Measurements from ENCODE around the gene MTHFD1L.
"Not testable (repeated sequence)": the region's sequence is repeated elsewhere in the genome, so short reads cannot be mapped to it uniquely, and the experiment has no call there.

The MTHFD1L gene

DNA sequence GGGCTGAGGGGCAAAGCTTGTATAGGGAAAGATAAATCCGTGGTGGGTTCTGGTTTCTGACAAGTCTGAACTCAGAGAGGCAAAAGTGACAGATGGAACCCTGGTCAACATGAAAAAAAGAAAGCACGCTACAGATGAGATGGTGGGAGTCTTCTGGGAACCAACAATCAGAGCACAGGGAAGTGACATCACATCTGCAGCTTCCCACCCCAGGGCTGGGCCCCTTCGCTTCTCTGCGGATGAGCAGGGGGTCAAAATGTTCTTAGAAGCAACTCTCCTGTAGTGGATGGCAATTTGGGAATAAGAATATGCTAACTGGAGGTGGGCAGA lies 245.0 kb downstream of the MTHFD1L start:
- DNase-seq (ENCODE audit: insufficient read length, low spot score), result no peak
- FAIRE-seq, result no peak

DNA sequence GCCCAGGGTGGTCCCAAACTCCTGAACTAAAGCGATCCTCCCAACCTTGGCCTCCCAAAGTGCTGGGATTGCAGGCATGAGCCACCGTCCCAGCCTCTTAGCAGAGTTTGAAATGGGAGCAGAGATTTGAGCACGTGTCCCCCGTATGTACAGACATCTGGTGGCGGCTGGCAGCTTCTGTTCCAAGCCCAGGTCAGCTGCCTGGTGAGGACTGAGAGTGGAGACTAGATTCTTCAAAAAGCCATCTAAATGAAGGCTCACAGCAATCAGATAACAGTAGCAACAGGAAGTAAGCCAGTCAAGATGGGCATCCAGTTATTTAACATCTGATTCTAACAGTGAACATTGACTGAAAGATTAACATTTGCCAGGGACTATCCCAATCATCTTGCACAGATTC lies 246.2 kb downstream of the MTHFD1L start:
- FAIRE-seq (no peak), DNase-seq (ENCODE audit: insufficient read length, low spot score) (no peak)

DNA sequence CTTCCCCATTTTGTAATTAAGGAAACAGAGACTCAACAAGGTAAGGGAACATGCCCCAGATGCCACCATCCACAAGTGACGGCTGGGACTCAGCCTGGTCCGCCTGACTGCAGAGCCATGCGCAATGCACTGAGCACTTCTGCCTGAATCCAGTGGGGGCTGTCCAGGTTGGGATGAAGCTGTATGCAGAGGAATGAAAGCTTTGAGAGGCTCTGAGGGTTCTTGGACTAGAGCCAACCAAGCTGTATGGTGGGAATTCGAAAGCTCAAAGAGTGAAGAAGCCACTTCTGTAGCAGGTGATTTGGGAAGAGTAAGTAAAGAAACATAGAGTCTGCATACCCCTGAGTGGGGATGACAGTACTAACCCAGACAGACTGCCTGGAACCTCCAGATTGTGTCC lies 246.6 kb downstream of the MTHFD1L start:
- no peak for DNase-seq (ENCODE audit: insufficient read length, low spot score)
- FAIRE-seq, result no peak

DNA sequence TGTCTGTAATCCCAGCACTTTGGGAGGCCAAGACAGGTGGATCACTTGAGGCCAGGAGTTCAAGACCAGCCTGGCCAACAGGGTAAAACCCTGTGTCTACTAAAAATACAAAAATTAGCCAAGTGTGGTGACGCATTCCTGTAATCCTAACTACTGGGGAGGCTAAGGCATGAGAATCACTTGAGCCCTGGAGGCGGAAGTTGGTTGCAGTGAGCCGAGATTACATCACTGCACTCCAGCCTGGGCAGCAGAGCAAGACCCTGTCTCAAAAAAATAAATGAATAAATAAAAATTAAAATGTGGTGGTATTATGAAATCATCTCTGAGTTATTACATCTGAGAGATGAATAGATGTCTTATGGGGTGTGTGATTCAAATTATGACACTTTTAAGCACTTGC lies 247.4 kb downstream of the MTHFD1L start:
- DNase-seq (ENCODE audit: insufficient read length, low spot score); FAIRE-seq: not testable (repeated sequence)

DNA sequence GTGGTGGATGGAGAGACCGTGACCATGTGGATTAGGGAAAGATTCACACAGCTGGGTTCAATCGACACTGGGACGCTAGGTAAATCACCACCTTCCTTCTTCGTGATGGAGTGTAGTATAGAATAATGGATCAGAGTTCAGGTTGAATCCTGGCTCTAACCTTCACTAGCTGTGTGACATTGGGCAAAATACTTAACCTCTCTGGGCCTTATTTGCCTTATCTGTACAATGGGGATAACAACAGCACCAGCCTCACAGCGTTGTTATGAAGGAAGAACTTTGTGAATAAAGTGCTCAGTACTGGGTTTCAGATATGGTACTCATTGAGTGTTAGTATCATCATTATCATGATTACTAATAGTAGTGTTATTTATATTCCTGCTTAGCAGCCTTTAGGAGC lies 248.1 kb downstream of the MTHFD1L start:
- FAIRE-seq (no peak), DNase-seq (ENCODE audit: insufficient read length, low spot score) (no peak)

DNA sequence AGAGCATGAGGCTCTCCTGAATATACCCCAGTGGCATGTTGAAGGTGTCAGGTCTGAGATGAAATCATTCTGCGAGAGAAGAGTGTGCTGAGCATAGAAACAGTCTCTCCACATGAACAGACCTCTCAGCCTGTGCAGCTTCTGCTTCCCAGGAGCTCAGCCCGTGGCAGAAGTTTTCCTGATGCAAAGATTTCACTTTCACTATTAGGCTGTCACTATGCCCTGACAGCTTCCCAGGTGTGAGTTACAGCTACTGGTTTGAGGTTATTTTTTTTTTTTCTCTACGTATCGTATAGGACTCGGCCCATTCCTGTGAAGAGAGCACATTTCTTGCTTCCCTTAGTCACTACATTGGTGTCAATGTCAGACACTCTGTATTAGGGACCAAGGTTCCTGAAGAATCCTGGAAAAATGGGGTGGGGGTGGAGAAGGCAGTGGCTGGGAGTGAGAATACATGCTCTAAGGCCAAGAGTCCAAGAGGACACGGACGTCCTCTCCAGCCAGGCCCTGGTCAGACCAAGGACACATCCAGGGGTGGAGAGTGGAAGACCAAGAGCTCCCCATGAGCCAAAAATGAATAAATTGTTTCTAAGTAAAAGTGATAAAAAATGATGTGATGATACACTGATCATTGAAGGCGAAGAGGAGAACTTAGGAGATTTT lies 253.1 kb downstream of the MTHFD1L start:
- DNase-seq (ENCODE audit: insufficient read length, low spot score) (no peak), FAIRE-seq (no peak)

DNA sequence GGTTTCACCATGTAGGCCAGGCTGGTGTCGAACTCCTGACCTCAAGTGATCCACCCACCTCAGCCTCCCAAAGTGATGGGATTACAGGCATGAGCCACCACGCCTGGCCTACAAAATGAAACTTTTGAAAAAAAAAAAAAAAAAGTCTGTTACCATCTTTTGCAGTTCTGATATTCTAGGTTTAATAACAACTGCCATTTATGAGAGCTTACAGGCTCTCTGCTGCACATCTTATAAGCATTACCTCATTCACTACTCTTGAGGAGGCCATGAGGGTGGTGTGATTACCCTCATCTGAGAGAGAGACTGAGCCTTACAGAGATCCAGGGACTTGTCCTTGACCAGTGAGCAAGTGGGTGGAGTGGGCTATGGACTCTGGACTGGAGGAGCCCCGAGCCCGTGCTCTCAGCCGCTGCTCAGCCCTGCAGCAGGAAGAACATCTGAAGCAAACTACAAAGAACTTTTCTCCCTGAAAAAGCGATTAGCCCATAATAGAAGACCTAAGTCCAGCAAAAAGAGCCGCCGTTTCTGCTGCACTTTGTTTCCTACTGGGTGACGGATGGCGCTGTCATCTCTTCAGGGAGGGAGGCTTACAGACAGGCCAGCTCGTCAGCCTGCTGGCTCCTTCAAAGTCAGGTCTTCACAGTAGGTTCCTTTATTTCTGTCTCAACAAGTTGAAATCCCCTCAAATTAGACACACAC lies 254.5 kb downstream of the MTHFD1L start:
- FAIRE-seq (no peak), DNase-seq (ENCODE audit: insufficient read length, low spot score) (no peak)

DNA sequence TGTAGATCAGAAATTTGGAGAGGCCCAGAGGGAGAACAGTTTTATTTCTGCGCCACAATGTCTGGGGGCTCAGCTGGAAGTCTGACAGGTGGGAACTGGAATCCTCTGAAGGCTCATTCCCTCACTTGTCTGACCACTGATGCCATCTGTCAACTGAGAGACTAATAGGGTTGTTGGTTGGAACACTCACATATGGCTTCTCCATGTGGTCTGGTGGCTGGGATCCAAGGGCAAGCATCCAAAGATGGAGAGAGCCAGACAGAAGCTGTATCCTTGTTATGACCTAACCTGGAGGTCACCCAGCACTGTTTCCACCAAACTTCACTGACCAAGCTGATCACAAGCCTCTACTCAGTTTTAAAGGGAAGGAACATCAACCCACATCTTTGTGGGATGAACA lies 256.4 kb downstream of the MTHFD1L start:
- DNase-seq (ENCODE audit: insufficient read length, low spot score) (no peak), FAIRE-seq (no peak)

DNA sequence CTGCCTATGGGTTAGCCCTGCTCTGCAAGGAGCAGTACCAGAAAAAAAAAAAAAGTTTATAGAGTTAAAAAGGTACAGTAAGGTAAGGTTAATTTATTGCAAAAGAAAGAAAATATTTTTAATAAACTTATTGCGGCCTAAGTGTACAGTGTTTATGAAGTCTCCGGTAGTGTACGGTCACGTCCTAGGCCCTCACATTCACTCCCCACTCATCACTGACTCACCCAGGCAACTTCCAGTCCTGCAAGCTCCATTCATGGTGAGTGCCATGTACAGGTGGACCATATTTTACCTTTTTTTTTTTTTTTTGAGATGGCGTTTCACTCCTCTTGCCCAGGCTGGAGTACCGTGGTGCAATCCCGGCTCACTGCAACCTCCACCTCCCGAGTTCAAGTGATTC lies 258.1 kb downstream of the MTHFD1L start:
- FAIRE-seq; DNase-seq (ENCODE audit: insufficient read length, low spot score): not testable (repeated sequence)

DNA sequence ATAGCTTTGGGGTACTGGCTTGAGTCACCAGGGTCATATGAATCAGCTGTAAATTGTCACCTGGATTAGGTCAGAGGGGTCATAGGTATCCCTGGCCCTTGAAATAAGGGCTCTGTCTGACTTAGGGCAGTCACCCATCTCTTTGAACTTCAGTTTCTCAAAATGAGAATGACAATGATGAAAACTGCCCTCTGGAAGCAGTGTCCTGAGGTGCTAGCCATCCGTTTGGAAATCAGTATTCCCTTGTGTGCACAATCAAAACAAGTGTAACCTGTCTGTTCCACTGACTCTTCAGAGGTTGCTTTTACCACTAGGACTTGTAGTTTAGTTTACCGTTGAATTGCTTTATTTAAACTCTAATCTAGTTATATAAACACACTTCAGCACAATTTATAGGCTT lies 259.7 kb downstream of the MTHFD1L start:
- not testable (repeated sequence) for FAIRE-seq

DNA sequence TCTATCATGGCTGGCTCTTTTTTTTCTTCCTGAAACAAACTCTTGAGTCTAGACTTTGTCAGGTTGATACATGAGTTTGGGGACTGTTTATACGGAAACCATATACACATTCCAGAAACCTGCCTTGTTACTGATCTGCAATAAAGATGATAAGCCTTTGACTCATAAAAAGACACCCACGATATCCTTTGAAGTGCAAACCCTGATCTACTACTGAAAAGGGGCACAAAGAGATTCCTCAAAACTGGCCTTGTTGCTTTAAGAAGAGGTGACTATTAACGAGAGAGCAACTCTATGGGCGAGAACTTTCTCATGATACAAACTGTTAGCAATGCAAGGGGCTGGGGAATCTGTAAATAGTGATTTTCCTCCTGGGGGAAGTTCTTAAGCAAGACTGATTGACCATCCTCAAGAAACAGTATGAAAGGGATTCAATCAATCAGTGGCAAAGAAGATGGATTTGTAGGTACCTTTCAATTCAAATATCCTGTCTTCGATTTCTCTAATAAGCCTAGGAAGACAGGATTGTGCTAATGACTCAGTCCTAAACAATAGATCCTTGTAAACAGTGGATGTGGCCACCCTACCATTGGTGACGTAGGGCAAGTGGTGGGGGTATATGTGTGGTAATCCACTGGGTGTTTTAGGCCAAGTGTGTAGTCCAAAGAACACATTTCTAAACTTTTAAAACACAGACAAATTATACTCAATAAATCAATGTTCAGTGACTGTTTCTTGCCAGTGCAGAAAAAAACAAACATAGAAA lies 260.3 kb downstream of the MTHFD1L start:
- not testable (repeated sequence) for DNase-seq (ENCODE audit: insufficient read length, low spot score)

More for the DNA sequence above, 259.7 kb downstream of the MTHFD1L start:
- DNase-seq (ENCODE audit: insufficient read length, low spot score), result not testable (repeated sequence)

DNA sequence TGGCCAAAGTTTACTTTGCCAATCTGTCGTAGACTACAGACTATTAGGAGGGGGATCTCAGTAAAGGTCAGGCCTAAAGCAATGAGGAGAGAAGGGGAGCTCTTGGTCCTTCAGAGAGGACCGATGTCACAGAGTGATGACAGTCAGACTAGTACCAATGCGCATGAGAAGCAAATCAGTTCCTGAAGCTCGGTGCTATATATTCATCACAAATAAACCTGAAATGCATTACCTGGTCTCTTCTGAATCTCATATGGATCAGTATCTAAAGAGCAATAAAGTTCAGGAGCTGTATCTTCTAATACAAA lies 260.9 kb downstream of the MTHFD1L start:
- not testable (repeated sequence) for DNase-seq (ENCODE audit: insufficient read length, low spot score); FAIRE-seq

More for the DNA sequence above, 260.3 kb downstream of the MTHFD1L start:
- FAIRE-seq, result not testable (repeated sequence)

DNA sequence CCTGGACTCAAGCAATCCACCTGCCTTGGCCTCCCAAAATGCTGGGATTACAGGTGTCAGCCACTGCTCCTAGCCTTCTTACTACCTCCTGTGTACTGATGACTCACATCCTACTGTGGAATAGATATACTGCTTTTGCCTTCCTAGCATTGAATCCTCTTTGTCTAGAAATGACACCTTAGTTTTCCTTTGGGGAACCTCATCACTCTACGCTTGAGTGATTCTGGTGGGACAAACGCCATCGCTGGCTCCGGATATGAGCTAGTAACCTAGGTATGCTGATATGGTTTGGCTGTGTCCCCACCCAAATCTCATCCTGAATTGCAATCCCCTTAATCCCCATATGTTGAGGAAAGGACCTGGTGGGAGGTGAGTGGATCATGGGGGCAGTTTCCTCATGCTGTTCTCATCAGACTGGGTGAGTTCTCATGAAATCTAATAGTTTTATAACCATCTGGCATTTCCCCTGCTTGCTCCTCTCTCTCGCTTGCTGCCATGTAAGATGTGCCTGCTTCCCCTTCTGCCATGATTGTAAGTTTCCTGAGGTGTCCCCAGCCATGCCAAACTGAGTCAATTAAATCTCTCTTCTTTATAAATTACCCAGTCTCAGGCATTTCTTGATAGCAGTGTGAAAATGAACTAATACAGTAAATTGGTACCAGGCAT lies 261.8 kb downstream of the MTHFD1L start:
- DNase-seq (ENCODE audit: insufficient read length, low spot score); FAIRE-seq: not testable (repeated sequence)

DNA sequence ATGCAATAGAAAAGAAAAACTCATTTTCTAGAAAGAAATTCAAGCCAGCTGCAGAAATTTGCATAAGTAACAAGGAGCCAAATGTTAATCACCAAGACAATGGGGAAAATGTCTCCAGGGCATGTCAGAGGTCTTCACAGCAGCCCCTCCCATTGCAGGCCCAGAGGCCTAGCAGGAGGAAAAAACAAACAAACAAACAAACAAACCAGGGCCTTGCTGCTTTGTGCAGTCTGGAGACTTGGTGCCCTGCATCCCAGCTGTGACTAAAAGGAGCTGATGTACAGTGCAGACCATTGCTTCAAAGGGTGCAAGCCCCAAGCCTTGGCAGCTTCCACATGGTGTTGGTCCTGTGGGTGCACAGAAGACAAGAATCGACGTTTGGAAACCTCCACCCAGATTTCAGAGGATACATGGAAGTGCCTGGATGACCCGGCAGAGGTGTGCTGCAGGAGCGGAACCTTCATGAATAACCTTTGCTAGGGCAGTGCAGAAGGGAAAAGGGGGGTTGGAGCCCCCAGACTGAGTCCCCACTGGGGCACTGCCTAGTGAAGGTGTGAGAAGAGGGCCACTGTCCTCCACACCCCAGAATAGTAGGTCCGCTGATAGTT lies 263.4 kb downstream of the MTHFD1L start:
- no peak for DNase-seq (ENCODE audit: insufficient read length, low spot score)
- no peak for FAIRE-seq

DNA sequence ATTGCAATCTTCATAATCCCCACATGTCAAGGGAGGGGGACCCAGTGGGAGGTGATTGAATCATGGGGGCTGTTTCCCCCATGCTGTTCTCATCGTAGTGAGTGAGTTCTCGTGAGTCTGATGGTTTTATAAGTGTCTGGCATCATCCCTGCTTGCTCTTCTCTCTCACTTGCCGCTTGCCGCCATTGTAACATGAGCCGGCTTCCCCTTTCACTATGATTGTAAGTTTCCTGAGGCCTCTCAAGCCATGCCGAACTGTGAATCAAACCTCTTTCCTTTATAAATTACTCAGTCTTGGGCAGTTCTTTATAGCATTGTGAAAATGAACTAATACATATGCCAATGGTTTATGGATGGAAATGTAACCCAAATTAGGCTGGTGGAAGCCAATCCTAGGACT lies 264.8 kb downstream of the MTHFD1L start:
- no peak for FAIRE-seq
- DNase-seq (ENCODE audit: insufficient read length, low spot score), result no peak

DNA sequence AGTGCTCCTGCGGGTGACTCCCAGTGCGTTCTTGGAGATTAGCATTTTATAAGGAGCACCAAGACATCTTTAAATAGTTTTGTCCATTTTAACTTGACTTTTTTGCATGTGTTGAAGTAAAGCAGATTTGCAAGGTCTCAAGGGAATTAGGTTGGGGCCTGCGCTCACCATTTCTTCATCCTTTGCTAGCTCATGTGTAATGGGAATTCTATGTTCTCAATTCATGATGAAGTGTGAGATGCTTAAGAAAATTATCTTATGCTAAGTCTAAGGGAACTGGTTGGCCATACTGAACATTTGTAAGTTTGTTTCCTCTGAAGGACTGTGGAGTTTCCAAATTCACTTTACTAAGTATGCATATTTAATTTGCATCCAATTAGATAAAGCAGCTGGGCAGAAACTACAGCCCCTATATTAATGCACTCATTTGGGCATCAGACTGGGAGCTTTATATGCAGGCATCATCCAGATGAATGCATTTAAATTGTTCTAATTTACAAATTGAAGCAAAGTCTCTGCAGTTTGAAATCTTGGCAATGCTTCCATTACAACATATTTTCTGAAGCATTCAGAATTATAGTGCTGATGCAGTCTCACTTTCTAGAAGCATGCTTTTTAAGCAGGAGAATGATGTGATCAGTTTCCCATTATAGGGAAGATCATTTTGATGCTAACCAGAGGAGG lies 266.0 kb downstream of the MTHFD1L start:
- FAIRE-seq (no peak), DNase-seq (ENCODE audit: insufficient read length, low spot score) (no peak)

DNA sequence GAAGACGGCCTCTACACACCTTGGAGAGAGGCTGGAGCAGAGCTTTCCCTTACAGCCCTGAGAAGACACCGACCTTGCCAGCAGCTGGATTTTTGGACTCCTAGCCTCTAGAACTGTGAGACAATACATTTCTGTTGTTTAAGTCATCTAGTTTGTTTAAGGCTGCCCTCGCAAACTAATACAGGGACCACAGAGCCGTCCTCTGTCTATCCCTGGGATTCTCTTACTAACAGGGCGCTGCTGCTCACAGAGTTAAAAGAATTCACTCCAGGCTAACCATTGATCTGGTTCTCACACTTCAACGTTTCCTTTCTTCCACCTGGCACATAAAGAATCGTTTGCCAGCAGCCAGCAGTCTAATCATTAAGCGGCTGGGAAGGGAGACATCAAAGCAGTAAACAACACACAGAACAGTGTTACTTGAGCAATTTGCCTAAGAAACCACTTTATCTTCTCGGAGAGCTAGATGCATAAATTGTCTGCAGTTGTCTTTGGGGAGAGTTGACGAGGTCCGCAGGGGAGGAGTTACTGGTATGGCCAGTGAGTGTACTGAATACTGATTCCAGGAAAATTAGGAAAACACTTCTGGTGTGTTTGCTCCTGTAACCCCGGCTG lies 270.7 kb downstream of the MTHFD1L start:
- FAIRE-seq (no peak), DNase-seq (ENCODE audit: insufficient read length, low spot score) (no peak)

DNA sequence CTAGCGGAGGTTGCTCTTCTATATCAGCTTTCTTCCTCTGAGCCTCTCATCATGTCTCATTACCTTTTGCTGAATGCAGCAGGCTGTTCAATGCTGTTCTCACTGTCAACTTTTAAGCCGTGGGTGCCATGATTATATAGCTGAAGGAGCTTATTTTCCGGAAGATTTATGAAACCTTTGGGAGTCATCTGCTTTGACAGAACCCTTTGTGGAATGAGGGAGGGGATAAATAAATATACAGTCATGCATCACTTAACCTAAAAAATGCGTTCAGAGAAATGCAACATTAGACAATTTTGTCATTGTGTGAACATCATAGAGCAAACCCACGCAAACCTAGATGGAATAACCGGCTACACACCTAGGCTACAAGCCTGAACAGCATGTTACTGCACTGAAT lies 272.0 kb downstream of the MTHFD1L start:
- FAIRE-seq (no peak), DNase-seq (ENCODE audit: insufficient read length, low spot score) (no peak)

DNA sequence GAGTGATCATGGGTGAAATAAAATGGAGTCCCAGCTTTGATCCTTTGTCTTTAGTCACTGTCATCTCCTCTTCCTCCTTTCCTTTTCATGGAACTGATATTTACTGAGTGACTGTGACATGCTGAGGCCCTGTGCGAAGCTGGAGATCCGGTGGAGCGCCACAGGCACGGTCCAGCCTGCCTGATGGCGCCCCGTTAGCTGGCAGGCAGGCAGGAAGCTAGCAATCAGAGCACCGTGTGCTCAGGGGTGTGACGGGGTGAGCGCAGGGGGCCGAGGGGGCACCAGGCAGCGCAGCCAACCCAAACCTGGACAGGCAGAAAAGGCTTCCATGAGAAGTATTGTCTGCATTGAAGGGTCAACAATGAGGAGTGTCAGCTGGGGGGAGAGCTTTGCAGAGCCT lies 274.0 kb downstream of the MTHFD1L start:
- FAIRE-seq, result no peak

DNA sequence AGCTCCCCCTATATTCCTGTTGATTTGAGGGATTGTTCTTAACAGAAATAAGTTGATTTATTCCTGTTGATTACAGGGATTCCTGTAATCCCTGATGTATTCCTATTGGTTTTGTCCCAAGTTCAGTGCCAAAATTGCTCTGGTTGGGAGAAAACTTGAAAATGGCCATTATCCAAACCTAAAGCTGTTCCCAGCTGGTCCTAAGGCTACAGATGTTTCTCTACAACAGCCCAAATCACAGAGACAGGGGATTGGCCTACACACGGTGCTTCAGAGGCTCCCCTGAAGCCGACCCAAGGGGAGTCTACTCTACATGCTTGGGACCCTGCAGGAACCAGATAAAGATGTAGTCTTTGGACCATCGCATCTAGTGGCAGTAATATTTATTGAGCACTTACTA lies 275.3 kb downstream of the MTHFD1L start:
- DNase-seq (ENCODE audit: insufficient read length, low spot score) (no peak), FAIRE-seq (no peak)

More for the DNA sequence above, 274.0 kb downstream of the MTHFD1L start:
- no peak for DNase-seq (ENCODE audit: insufficient read length, low spot score)

Data from GM19239 (cell line).